HFFc6 (cell line): Measurements from ENCODE around the gene TMEM151B. TPM values are rescaled to one million over a fixed set of nuclear protein-coding genes. Genes with fewer than 3 reads are reported as not detected.

ENCODE experiments used
- DNase-seq: peaks from one replicate; pipeline ENCODE4 v3.0.0-alpha.2; 2018
- H3K27ac Mint-ChIP-seq: 2 replicates; pipeline ENCODE4 v1.8.0; 2020; ENCODE audit warnings: mild to moderate bottlenecking, mixed read lengths
- H3K27me3 Mint-ChIP-seq: 2 replicates; pipeline ENCODE4 v1.8.0; 2021; ENCODE audit warnings: mild to moderate bottlenecking, moderate library complexity, mixed read lengths; ENCODE audit not compliant: insufficient read depth
- H3K36me3 Mint-ChIP-seq: 2 replicates; pipeline ENCODE4 v1.8.0; 2021; ENCODE audit warnings: low read depth, mixed read lengths
- H3K4me1 Mint-ChIP-seq: 2 replicates; pipeline ENCODE4 v1.8.0; 2020; ENCODE audit warnings: low read depth, mixed read lengths
- H3K4me3 Mint-ChIP-seq: 2 replicates; pipeline ENCODE4 v1.8.0; 2020; ENCODE audit warnings: mild to moderate bottlenecking, moderate library complexity, mixed read lengths
- H3K9me3 Mint-ChIP-seq: 2 replicates; pipeline ENCODE4 v1.8.0; 2020; ENCODE audit warnings: mild to moderate bottlenecking, mixed read lengths
- CTCF ChIP-seq: fragments of 200-600 bp; sonication (generic); IDR thresholded peaks from 2 replicates; pipeline ENCODE4 v1.5.0; 2021; ENCODE audit warnings: antibody characterized with exemption, mild to moderate bottlenecking
- total RNA-seq, 6 experiments: library from RNA; stranded (reverse); fragmentation: NEBNext Ultra II Directional; extraction: Animal tissue kit (Norgen Biotek cat#: 25700); gene quantifications; 2 replicates in 1 of 6; 3 replicates in 5 of 6; pipeline ENCODE4 v1.2.3, GENCODE V29; 2021

TMEM151B gene
- total RNA-seq, 6 experiments from 2014 or later: not detected

GRCh38 chr6:44253307-44254101, 16.7 kb upstream of the TMEM151B start:
- DNase-seq: peak; percentile 52
- H3K27ac Mint-ChIP-seq: peak overlapping the region; percentile 51
- peak; percentile 79 for TF ChIP-seq CTCF

GRCh38 chr6:44254191-44255104, 15.8 kb upstream of the TMEM151B start:
- no peaks in the 10 kb centered on the region for H3K9me3 Mint-ChIP-seq
- peaks cover 79% of the 10 kb centered on the region for H3K4me1 Mint-ChIP-seq
- H3K27ac Mint-ChIP-seq: peak overlapping the region; percentile 81
- peak overlapping the region; percentile 93 for H3K4me3 Mint-ChIP-seq
- H3K27me3 Mint-ChIP-seq: peaks cover 35% of the 10 kb centered on the region
- no peak for TF ChIP-seq CTCF
- peaks cover 69% of the 10 kb centered on the region for H3K36me3 Mint-ChIP-seq
- no peak for DNase-seq

More at GRCh38 chr6:44253307-44254101, 16.7 kb upstream of the TMEM151B start:
- peaks cover 78% of the 10 kb centered on the region for H3K36me3 Mint-ChIP-seq
- no peaks in the 10 kb centered on the region for H3K9me3 Mint-ChIP-seq
- H3K4me1 Mint-ChIP-seq: peaks cover 88% of the 10 kb centered on the region
- peaks cover 35% of the 10 kb centered on the region for H3K27me3 Mint-ChIP-seq
- peak overlapping the region; percentile 27 for H3K4me3 Mint-ChIP-seq

DNA sequence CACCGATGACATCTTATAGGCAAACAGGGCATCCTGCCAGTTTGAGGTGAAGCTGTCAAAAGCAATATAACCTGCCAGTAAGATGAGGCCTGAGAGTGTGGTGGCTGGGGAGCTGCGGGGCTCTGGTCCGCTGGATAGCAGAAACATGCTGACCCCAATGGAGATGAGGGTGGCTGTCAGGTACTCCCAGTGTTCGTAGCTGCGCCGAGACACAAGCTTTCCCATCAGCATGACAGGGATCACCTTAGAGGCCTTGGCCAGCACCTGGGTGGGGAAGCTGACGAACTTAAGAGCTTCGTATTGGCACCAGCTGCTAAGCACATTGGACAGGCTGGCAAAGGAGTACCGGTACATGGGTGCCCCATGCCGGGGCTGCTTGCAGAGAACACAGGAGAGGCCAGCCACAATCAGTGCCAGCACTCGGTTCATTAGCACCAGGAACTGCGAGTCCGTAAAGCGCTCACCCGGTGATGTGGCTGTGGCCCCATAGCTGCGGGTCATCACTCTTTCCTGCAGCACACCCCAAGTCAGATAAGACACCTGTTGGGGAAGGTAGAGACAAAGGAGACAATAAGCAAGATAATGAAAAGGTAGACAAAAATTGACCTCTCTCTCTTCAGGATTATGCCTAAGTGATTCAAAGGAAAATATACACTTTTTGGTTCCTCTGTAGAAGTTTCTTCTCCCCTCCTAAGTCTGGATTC, 15.0 kb upstream of the TMEM151B start:
- Mint-ChIP-seq H3K9me3 (no peaks in the 10 kb centered on the region), H3K4me3 (peak overlapping the region; percentile 93), H3K36me3 (peaks cover 61% of the 10 kb centered on the region), H3K27me3 (peaks cover 31% of the 10 kb centered on the region), H3K4me1 (peaks cover 70% of the 10 kb centered on the region), H3K27ac (peak overlapping the region; percentile 81)
- TF ChIP-seq CTCF: no peak
- no peak for DNase-seq

DNA sequence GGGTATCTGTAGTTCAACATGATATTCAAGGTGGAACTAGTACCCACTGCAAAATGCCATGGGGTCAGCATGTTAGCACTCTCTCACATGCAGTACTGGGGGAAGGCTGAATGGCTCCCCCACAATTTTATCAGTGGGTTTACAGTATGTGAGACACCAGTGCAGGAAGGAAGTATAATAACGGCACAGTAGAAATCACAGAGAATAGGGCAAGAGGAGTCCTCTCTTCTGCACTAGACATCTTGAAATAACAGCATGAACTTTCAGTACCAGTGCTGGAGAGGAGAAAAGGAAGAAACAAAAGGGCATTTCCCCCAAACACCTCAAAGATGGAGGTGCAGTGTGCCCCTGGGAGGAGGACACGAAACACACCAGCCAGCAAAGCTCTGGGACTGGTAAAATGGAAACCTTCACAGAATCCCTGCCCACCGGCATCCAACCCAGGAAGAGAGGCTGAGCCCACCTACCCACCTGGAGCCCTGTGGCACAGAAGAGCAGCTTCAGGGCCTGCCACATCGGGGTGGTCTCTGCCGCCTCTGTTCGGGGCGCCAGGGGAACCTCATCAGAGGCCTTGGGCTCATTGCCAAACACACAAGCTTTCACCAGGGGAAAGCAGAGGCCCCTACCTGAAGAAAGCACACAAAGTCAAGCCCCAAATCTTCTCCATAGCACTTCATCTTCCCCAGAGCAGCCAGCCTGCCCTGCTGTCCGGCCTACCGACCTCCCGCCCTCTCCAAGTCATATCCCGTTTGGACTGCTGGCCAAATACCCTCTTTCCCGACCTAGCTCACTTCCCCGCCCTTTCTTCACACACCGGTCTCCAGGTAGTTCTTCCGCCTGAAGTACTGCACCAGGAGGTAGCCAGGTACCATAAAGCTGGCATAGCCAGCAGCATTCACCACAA, 14.1 kb upstream of the TMEM151B start:
- H3K27ac Mint-ChIP-seq: peak overlapping the region; percentile 81
- peaks cover 29% of the 10 kb centered on the region for H3K27me3 Mint-ChIP-seq
- no peak for DNase-seq
- no peak for TF ChIP-seq CTCF
- H3K4me3 Mint-ChIP-seq: peak overlapping the region; percentile 93
- H3K4me1 Mint-ChIP-seq: peaks cover 62% of the 10 kb centered on the region
- no peaks in the 10 kb centered on the region for H3K9me3 Mint-ChIP-seq
- peaks cover 52% of the 10 kb centered on the region for H3K36me3 Mint-ChIP-seq

GRCh38 chr6:44256775-44257024, 13.6 kb upstream of the TMEM151B start:
- no peak for DNase-seq
- peak overlapping the region; percentile 81 for H3K27ac Mint-ChIP-seq

More at GRCh38 chr6:44256775-44257024, 13.6 kb upstream of the TMEM151B start:
- H3K4me3 Mint-ChIP-seq: peak overlapping the region; percentile 93
- H3K27me3 Mint-ChIP-seq: peaks cover 28% of the 10 kb centered on the region
- H3K4me1 Mint-ChIP-seq: peaks cover 56% of the 10 kb centered on the region
- peaks cover 46% of the 10 kb centered on the region for H3K36me3 Mint-ChIP-seq
- no peaks in the 10 kb centered on the region for H3K9me3 Mint-ChIP-seq
- no peak for TF ChIP-seq CTCF
